T-helper 1 cell treated with Interleukin-12 subunit alpha and Interleukin-12 subunit beta and Interleukin-4 antibody, amounts not matched to agents 30 μg/mL and 1 μg/mL, for 36 hours (primary cell): ENCODE results near the gene PLVAP.

ENCODE experiments used
- H3K27ac Mint-ChIP-seq: one replicate; pipeline ENCODE4 v1.8.0; 2021; ENCODE audit warnings: mild to moderate bottlenecking, mixed read lengths
- H3K27me3 Mint-ChIP-seq: one replicate; pipeline ENCODE4 v1.8.0; 2021; ENCODE audit warnings: low read depth, mixed read lengths
- H3K36me3 Mint-ChIP-seq: one replicate; pipeline ENCODE4 v1.8.0; 2021; ENCODE audit warnings: low read depth, mixed read lengths
- H3K4me1 Mint-ChIP-seq: one replicate; pipeline ENCODE4 v1.8.0; 2021; ENCODE audit warnings: low read depth, mixed read lengths
- H3K4me3 Mint-ChIP-seq: one replicate; pipeline ENCODE4 v1.8.0; 2021; ENCODE audit warnings: mild to moderate bottlenecking, moderate library complexity, mixed read lengths
- H3K9me3 Mint-ChIP-seq: one replicate; pipeline ENCODE4 v1.8.0; 2021; ENCODE audit warnings: mixed read lengths

The PLVAP gene

DNA sequence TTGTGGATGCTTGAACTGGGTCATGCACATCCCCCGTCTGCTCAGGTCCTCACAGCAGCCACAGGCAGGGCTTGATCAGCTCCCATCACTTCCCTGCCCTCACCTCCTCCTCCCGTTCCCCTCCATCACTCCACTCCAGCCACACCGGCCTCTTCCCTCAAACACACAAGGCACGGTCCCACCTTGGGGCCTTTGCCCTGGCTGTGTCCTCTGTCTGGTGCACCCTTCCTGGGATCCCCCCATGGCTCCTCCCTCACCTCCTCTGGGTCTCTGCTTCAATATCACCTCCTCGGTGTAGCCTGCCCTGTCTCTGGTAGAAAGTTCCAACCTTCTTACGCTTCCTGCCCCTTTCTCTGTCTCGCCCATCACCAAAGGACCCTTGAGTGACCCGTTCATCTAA is 23.8 kb downstream of the PLVAP start:
- peaks cover 6% of the 10 kb centered on the region for H3K4me1 Mint-ChIP-seq
- no peaks in the 10 kb centered on the region for H3K9me3 Mint-ChIP-seq
- H3K27me3 Mint-ChIP-seq, result peaks cover 11% of the 10 kb centered on the region
- H3K27ac Mint-ChIP-seq, result no peak overlapping the region
- no peak overlapping the region for H3K4me3 Mint-ChIP-seq
- no peaks in the 10 kb centered on the region for H3K36me3 Mint-ChIP-seq

DNA sequence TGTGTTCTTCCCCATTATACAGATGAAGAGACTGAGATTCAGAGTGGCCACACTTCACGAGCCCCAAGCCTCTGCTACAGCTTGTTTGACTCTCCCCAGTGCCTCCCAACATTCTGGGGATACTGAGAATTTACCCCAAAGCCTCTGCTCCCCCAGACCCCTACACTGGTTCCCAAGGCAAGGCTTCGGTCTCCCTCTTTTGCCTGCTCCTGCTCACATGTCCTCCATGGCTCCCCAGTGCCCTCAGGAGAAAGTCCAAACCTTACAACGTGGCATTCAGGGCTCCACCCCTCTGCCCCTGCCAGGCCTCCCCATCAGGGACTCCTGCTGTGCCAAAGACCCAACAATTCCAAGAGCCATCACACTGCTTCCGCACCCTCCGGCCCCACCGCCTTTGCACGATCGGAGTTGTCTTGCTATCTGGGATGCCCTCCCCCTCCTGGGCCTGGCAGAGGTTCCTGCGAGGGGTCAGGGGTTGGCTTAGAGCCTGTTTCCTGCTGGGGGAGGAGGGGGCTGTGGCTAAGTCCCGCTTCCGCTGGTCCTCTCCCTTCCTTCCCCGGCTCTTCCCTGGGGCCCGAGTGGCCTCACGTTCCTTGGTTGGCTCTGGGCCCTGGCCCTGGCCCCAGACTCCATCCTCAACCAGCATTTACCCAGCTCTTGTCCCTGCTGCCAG is 24.4 kb downstream of the PLVAP start:
- H3K4me3 Mint-ChIP-seq, result no peak overlapping the region
- H3K27me3 Mint-ChIP-seq, result peaks cover 11% of the 10 kb centered on the region
- H3K36me3 Mint-ChIP-seq, result no peaks in the 10 kb centered on the region
- H3K9me3 Mint-ChIP-seq, result no peaks in the 10 kb centered on the region
- H3K27ac Mint-ChIP-seq, result no peak overlapping the region
- H3K4me1 Mint-ChIP-seq, result peaks cover 6% of the 10 kb centered on the region

DNA sequence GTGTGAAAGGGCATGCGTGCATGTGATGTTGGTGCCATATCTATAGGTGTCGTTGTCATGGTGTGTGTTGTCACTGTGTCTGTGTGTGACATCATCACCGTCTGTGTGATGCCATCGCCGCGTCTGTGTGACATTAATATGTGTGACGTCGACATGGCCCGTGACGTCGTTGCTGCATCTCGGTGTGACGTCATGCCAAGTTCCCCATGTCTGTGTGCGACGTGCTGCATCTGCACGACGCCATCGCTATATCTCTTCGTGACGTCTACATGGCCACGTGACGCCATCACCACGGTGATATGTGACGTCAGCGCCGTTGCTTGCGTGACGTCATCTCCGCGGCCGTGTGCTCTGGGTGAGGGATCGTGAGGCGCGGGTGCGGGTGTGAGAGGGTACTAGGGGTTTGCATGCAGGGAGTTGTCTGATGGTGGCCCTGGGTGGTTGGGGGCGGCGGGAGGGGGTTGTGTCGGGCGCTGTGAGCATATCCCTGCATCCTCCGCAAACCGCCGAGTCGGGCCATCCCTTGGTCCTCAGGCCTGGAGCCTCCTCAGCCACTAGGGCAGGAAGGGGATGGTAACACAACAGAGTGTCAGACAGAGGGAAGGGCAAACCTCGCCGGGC is 25.2 kb downstream of the PLVAP start:
- Mint-ChIP-seq H3K27me3 (peaks cover 11% of the 10 kb centered on the region), H3K36me3 (no peaks in the 10 kb centered on the region), H3K27ac (no peak overlapping the region), H3K4me3 (no peak overlapping the region), H3K9me3 (no peaks in the 10 kb centered on the region), H3K4me1 (peaks cover 6% of the 10 kb centered on the region)

DNA sequence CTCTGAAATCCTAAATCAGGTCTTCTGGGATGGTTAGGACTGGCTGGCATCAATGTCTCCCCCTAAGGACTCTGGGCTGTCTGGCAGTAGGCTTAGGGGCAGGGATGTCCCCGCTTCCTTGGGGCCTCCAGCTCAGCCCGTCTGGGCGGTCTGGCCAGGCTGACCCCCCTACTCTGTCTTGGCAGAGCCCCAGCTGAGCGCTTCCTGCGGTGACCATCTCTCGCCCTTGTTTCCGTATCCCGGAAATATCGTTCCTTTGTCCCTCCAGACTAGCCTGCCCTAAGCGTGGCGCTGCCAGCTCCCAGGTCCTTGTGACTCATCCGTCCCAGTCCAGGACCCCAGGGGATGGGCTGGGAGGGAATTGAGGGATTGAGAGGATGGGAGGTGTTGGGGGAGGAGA is 28.4 kb downstream of the PLVAP start:
- H3K27ac Mint-ChIP-seq, result no peak overlapping the region
- H3K9me3 Mint-ChIP-seq, result no peaks in the 10 kb centered on the region
- peaks cover 12% of the 10 kb centered on the region for H3K4me1 Mint-ChIP-seq
- H3K27me3 Mint-ChIP-seq, result peaks cover 10% of the 10 kb centered on the region
- no peak overlapping the region for H3K4me3 Mint-ChIP-seq
- no peaks in the 10 kb centered on the region for H3K36me3 Mint-ChIP-seq

DNA sequence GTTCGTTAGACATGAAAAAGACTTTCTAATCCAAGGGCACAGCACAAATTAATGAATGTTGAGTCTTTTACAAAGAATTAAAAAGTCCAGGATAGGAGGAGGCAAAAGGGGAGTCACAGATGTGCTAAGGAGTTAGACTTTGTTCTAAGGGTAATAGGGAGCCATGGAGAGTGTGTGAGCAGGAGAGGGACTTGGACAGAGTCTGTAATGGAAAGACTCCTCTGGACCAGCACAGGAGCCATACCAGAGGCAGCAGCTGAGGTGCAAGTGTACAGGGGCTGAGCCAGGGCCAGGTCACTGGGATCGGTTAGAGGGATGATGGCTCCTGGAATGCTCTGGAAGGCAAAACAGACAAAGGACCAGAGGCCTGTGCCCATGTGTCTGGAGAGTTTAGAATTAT is 29.3 kb downstream of the PLVAP start:
- no peak overlapping the region for H3K4me3 Mint-ChIP-seq
- H3K36me3 Mint-ChIP-seq, result no peaks in the 10 kb centered on the region
- H3K27me3 Mint-ChIP-seq, result peaks cover 6% of the 10 kb centered on the region
- H3K4me1 Mint-ChIP-seq, result peaks cover 12% of the 10 kb centered on the region
- H3K27ac Mint-ChIP-seq, result no peak overlapping the region
- no peaks in the 10 kb centered on the region for H3K9me3 Mint-ChIP-seq

DNA sequence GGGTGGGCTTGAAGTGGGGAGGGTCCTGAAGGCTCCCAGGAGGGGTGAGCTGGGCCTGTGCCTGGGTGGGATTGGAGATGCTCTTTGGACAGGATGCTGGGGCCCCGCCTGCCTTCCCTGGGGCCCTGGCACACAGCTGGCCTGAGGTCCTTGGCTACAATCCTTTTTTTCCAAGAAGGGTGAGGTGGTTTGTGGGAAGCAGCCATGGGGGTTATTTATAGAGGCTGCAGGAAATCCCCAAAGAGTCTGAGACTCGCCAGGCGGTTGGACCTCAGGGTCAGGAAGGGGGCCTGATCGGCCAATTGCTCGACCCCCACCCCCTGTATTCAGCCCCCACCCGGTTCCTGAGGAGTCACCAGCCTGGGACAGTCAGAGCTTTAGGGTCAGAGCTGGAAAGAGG is 29.8 kb downstream of the PLVAP start:
- H3K27me3 Mint-ChIP-seq, result peaks cover 6% of the 10 kb centered on the region
- H3K4me3 Mint-ChIP-seq, result no peak overlapping the region
- no peaks in the 10 kb centered on the region for H3K36me3 Mint-ChIP-seq
- no peaks in the 10 kb centered on the region for H3K9me3 Mint-ChIP-seq
- H3K27ac Mint-ChIP-seq, result no peak overlapping the region
- H3K4me1 Mint-ChIP-seq, result peaks cover 12% of the 10 kb centered on the region

DNA sequence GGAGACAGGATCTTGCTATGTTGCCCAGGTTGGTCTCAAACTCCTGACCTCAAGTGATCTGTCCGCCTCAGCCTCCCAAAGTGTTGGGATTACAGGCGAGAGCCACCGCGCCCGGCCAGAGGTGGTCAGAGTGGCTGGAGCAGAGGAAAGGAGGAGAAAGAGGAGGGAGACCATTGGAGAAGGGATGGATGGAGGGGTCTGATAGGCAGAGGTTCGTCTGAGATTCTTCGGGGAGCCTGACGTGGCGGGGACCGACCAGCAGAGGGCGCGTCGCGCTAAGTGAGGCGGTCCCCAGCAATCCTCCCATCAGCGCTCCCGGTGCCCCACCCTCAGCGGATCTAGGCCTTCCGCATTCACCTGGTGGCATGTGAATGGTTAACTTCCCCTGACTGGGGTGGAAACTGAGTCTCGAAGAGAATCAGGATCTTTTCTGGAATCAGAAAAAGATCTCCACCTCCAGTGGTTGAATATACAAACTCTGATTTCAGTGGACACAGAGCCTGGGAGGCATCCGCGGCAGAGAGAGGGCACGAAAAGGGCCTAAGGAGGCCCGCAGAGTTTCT is 31.0 kb downstream of the PLVAP start:
- Mint-ChIP-seq H3K27ac (no peak overlapping the region), H3K36me3 (no peaks in the 10 kb centered on the region), H3K4me1 (peaks cover 8% of the 10 kb centered on the region), H3K9me3 (no peaks in the 10 kb centered on the region), H3K27me3 (peaks cover 6% of the 10 kb centered on the region), H3K4me3 (no peak overlapping the region)

DNA sequence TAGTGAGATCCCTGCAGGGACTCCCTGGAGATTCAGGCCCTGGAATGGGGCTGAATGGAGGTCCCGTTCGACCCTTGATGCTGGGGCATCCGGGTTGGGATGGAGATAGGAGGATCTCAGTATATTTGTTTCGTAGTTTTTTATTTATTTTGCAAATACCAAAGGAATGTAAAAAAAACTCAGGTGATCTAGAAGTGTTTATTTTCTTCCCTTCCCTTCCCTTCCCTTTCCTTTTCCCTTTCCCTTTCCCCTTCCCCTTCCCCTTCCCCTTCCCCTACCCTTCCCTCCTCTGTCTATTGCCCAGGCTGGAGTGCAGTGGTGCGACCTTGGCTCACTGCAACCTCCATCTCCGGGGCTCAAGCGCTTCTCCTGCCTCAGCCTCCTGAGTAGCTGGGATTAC is 35.3 kb downstream of the PLVAP start:
- H3K36me3 Mint-ChIP-seq, result no peaks in the 10 kb centered on the region
- H3K4me1 Mint-ChIP-seq, result peaks cover 9% of the 10 kb centered on the region
- no peaks in the 10 kb centered on the region for H3K27me3 Mint-ChIP-seq
- H3K4me3 Mint-ChIP-seq, result no peak overlapping the region
- H3K27ac Mint-ChIP-seq, result no peak overlapping the region
- no peaks in the 10 kb centered on the region for H3K9me3 Mint-ChIP-seq

DNA sequence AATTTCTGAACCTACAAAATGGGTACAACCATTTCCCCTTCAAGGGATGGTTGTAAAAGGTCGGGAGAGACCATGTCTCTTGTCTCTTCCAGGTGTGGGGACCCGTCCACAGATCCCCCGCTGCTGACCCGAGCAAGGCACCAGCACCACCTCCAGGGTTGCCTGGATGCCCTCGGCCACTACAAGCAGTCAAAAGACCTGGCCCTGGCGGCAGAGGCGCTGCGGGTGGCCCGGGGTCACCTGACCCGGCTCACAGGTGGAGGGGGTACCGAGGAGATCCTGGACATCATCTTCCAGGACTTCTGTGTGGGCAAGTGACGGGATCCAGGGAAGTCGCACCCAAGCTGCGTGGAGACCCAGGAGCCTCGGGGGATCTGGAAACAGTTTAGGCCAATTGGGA is 35.8 kb downstream of the PLVAP start:
- H3K27ac Mint-ChIP-seq, result no peak overlapping the region
- no peaks in the 10 kb centered on the region for H3K9me3 Mint-ChIP-seq
- H3K27me3 Mint-ChIP-seq, result no peaks in the 10 kb centered on the region
- no peak overlapping the region for H3K4me3 Mint-ChIP-seq
- H3K36me3 Mint-ChIP-seq, result no peaks in the 10 kb centered on the region
- H3K4me1 Mint-ChIP-seq, result peaks cover 8% of the 10 kb centered on the region

DNA sequence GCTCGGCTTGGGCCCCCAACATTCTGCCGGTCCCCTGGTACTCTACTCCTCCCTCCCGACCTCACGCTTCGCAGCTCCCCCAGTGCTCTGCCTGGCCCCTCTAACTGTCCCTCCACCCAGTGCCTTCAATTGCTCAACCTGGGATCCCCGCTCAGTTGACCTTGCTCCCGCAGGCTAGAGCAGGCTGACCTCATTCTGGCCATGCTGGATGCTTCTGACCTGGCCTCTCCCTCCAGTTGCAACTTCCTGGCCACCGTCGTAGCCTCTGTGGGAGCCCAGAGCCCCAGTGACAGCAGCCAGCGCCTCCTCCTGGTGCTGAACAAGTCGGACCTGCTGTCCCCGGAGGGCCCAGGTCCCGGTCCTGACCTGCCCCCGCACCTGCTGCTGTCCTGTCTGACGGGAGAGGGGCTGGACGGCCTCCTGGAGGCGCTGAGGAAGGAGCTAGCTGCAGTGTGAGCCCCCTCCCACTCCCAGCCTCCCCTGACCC is 36.2 kb downstream of the PLVAP start:
- no peaks in the 10 kb centered on the region for H3K9me3 Mint-ChIP-seq
- H3K4me1 Mint-ChIP-seq, result peaks cover 5% of the 10 kb centered on the region
- no peaks in the 10 kb centered on the region for H3K27me3 Mint-ChIP-seq
- no peak overlapping the region for H3K27ac Mint-ChIP-seq
- no peak overlapping the region for H3K4me3 Mint-ChIP-seq
- no peaks in the 10 kb centered on the region for H3K36me3 Mint-ChIP-seq

DNA sequence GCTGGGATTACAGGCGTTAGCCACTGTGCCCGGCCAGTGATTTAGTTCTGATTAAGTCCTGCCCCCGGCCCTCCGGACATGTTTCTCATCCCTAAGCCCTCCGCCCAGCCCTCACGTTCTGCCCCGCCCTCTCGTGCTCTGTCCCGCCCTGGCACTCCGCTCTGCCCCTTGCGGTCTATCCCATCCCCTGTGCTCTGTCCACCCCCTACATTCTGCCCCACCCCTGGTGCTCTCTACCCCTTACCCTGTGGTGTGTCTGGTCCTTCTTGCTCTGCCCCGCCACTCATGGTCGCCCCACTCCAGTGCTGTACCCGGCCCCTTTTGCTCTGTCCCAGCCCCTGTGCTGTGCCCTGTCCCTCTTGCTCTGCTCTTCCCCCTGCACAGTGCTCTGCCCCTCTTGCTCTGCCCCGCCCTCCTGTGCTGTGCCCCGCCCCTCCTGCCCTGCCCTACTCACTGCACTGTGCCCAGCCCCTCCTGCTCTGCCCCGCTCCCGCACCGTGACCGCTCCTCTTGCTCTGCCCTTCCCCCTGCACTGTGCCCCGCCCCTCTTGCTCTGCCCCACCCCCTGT is 36.8 kb downstream of the PLVAP start:
- Mint-ChIP-seq H3K27me3 (no peaks in the 10 kb centered on the region), H3K27ac (no peak overlapping the region)

DNA sequence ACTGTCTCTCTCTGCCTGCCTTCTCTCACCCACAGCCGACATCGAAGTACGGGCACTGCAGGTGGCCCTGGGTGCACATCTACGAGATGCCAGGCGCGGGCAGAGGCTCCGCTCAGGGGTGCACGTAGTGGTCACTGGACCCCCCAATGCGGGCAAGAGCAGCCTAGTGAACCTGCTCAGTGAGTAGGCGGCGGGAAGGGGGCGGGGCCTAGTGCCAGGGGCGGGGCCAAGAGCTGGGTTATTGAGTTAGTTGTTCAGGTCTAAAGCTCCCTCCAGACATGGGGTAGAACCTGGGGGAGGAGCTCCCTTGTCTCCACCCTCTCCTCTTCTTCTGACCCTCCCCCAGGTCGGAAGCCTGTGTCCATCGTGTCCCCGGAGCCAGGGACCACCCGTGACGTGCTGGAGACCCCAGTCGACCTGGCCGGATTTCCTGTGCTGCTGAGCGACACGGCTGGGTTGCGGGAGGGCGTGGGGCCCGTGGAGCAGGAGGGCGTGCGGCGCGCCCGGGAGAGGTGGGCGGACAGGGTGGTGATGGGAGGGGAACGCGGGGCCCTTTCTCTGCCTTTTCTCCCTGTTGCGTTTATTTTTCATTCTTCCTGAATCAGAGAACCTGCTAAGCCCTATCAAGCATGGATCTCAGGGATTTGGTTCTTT is 37.9 kb downstream of the PLVAP start:
- Mint-ChIP-seq H3K9me3 (no peaks in the 10 kb centered on the region), H3K27ac (no peak overlapping the region), H3K36me3 (no peaks in the 10 kb centered on the region), H3K4me3 (peak overlapping the region; percentile 59), H3K4me1 (peaks cover 13% of the 10 kb centered on the region), H3K27me3 (no peaks in the 10 kb centered on the region)

More for the DNA sequence above, 36.8 kb downstream of the PLVAP start:
- Mint-ChIP-seq H3K9me3 (no peaks in the 10 kb centered on the region), H3K4me3 (no peak overlapping the region), H3K36me3 (no peaks in the 10 kb centered on the region), H3K4me1 (peaks cover 7% of the 10 kb centered on the region)

DNA sequence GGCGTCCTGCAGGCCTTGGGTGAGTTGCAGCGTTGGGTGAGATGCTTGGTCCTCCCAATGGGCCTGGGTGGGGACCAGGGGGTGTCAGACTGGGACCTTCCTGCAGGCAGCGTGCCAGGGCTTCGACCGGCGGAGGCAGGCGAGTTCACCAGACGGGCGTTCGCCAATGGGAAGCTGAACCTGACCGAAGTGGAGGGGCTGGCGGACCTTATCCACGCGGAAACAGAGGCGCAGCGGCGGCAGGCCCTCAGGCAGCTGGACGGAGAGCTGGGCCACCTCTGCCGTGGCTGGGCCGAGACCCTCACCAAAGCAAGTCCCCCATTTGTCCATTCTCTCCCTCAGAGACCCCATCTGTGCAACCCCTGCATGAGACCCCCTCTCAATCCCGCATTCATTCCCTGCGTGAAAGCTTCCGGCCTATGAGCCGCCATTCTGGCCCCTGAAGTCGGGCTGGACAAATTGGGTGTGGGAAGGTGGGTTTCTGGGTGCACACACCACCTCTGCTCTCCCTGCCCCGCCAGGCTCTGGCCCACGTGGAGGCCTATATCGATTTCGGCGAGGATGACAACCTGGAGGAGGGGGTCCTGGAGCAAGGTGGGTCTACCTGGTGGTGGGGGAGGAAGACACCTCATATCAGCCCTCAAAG is 38.6 kb downstream of the PLVAP start:
- no peak overlapping the region for H3K27ac Mint-ChIP-seq
- peak overlapping the region; percentile 88 for H3K4me3 Mint-ChIP-seq
- H3K4me1 Mint-ChIP-seq, result peaks cover 17% of the 10 kb centered on the region
- no peaks in the 10 kb centered on the region for H3K27me3 Mint-ChIP-seq
- peaks cover 2% of the 10 kb centered on the region for H3K36me3 Mint-ChIP-seq
- no peaks in the 10 kb centered on the region for H3K9me3 Mint-ChIP-seq

DNA sequence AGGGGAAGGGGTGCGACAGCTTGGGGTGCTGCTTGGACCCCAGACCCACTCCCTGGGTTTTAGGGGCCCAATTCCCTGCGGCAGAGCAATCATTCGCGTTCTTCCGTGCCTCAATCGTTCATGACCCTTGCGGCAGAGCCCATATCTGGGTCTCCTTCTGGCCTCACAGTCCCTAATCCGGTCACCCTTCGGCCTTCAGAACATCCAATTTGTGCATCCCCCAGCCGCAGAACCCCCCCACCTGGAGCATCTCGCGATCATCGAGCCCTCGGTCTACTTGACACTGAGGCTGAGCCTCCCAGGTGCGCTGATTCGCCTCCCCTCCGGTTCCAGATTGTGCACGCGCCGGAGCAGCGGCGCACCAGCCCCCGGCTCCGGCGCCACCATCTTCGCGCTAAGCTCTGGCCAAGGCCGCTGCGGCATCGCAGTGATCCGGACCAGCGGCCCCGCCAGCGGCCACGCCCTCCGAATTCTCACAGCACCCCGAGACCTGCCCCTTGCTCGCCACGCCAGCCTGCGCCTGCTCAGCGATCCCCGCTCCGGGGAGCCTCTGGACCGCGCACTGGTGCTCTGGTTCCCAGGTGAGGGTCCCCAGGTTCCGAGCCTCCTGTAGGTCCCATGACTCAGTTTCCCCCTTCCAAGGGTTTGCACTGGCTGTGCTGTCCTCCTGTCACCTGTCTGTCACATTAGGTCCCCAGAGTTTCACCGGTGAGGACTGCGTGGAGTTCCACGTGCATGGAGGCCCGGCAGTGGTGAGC is 39.3 kb downstream of the PLVAP start:
- H3K9me3 Mint-ChIP-seq, result no peaks in the 10 kb centered on the region
- peak overlapping the region; percentile 95 for H3K27ac Mint-ChIP-seq
- H3K4me1 Mint-ChIP-seq, result peaks cover 17% of the 10 kb centered on the region
- peak overlapping the region; percentile 88 for H3K4me3 Mint-ChIP-seq
- peaks cover 3% of the 10 kb centered on the region for H3K36me3 Mint-ChIP-seq
- H3K27me3 Mint-ChIP-seq, result no peaks in the 10 kb centered on the region
